Ishikawa (cell line): ENCODE data around the gene UQCC2.

Source experiments
- CEBPB ChIP-seq: IDR thresholded peaks from 2 replicates; pipeline ENCODE4 v1.6.1; 2012
- CREB1 ChIP-seq: IDR thresholded peaks from 2 replicates; pipeline ENCODE4 v1.6.1; 2012; ENCODE audit warnings: low read depth
- EGR1 ChIP-seq: IDR thresholded peaks from 2 replicates; pipeline ENCODE4 v1.6.1; 2012
- EP300 ChIP-seq: IDR thresholded peaks from 2 replicates; pipeline ENCODE4 v1.6.1; 2012; ENCODE audit warnings: borderline replicate concordance
- FOXM1 ChIP-seq: IDR thresholded peaks from 2 replicates; pipeline ENCODE4 v1.6.1; 2012; ENCODE audit warnings: low read depth, borderline replicate concordance
- MAX ChIP-seq: IDR thresholded peaks from 2 replicates; pipeline ENCODE4 v1.6.1; 2012
- NFIC ChIP-seq: IDR thresholded peaks from 2 replicates; pipeline ENCODE4 v1.6.1; 2012
- RAD21 ChIP-seq: IDR thresholded peaks from 2 replicates; pipeline ENCODE4 v1.6.1; 2012; ENCODE audit warnings: low read depth
- TAF1 ChIP-seq: IDR thresholded peaks from 2 replicates; pipeline ENCODE4 v1.6.1; 2012; ENCODE audit warnings: low read depth, mild to moderate bottlenecking
- TCF12 ChIP-seq: IDR thresholded peaks from 2 replicates; pipeline ENCODE4 v1.6.1; 2012; ENCODE audit warnings: low read depth
- TEAD4 ChIP-seq: IDR thresholded peaks from 2 replicates; pipeline ENCODE4 v1.6.1; 2012
- USF1 ChIP-seq: IDR thresholded peaks from 2 replicates; pipeline ENCODE4 v1.6.1; 2012
- YY1 ChIP-seq: IDR thresholded peaks from 2 replicates; pipeline ENCODE4 v1.6.1; 2012; ENCODE audit warnings: low read depth
- ZBTB7A ChIP-seq: IDR thresholded peaks from 2 replicates; pipeline ENCODE4 v1.6.1; 2012; ENCODE audit warnings: low read depth
- TF ChIP-seq, protein P1 (sequence below): IDR thresholded peaks from 2 replicates; pipeline ENCODE4 v1.6.1; 2012; ENCODE audit warnings: low read depth, mild to moderate bottlenecking

UQCC2 gene

DNA sequence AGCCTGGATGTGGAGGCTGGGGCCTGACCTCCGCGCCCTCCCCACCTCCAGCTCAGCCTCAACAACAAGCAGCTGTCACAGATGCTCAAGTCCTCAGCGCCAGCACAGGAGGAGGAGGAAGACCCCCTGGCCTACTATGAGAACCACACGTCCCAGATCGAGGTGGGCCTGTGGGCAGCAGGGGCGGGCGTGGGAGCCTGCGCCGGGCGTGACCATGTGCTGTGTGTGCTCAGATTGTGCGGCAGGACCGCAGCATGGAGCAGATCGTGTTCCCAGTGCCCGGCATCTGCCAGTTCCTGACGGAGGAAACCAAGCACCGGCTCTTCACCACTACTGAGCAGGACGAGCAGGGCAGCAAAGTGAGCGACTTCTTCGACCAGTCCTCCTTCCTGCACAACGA lies 23.5 kb downstream of the UQCC2 start:
- TF ChIP-seq MAX (no peak), TEAD4 (no peak), NFIC (no peak), EP300 (no peak), TAF1 (no peak), FOXM1 (no peak)

DNA sequence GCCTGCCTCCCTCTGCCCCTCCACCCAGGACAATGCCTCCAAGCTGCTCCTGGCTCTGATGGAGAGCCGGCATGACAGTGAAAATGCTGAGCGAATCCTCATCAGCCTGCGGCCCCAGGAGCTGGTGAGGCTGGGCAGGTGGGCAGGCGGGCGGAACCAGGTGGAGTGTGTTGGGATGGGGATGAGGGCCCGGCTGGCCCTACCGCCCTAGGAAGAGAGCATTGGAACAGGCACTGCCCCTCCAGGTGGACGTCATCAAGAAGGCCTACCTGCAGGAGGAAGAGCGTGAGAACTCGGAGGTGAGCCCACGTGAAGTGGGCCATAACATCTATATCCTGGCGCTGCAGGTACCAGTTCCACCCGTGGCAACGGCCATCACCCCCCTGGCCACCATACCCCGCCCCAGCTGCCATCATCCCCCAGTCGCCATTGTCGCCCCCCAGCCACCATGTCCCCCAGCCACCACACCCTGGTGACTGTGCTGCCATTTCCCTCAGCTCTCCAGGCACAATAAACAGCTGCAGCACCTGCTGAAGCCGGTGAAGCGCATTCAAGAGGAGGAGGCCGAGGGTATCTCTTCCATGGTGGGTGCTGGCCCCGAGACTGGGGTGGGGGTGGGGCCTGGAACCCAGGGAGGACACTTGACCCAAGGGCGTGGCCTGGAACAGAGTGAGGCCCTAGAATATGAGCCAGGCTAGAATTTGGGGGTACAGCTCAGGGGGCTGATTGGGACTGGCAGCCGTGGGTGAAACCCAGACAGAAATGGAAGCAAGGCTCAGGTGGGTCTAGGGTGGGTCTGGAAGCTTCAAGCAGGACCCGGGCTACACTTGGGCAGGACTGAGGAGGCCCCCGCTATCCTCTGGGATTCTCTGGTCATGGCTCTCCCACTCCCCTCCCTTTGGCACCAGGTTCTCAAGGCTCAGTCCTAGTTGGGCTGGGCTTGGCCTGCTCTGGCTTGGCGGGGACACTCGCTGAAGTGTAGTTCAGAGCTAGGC lies 24.2 kb downstream of the UQCC2 start:
- TF ChIP-seq CREB1 (no peak), YY1 (no peak), NFIC (no peak), RAD21 (no peak), EP300 (no peak), FOXM1 (no peak), ZBTB7A (no peak), TCF12 (no peak), CEBPB (no peak), USF1 (no peak), EGR1 (no peak), MAX (no peak), TAF1 (no peak), TEAD4 (no peak)
- TF ChIP-seq, protein P1, sequence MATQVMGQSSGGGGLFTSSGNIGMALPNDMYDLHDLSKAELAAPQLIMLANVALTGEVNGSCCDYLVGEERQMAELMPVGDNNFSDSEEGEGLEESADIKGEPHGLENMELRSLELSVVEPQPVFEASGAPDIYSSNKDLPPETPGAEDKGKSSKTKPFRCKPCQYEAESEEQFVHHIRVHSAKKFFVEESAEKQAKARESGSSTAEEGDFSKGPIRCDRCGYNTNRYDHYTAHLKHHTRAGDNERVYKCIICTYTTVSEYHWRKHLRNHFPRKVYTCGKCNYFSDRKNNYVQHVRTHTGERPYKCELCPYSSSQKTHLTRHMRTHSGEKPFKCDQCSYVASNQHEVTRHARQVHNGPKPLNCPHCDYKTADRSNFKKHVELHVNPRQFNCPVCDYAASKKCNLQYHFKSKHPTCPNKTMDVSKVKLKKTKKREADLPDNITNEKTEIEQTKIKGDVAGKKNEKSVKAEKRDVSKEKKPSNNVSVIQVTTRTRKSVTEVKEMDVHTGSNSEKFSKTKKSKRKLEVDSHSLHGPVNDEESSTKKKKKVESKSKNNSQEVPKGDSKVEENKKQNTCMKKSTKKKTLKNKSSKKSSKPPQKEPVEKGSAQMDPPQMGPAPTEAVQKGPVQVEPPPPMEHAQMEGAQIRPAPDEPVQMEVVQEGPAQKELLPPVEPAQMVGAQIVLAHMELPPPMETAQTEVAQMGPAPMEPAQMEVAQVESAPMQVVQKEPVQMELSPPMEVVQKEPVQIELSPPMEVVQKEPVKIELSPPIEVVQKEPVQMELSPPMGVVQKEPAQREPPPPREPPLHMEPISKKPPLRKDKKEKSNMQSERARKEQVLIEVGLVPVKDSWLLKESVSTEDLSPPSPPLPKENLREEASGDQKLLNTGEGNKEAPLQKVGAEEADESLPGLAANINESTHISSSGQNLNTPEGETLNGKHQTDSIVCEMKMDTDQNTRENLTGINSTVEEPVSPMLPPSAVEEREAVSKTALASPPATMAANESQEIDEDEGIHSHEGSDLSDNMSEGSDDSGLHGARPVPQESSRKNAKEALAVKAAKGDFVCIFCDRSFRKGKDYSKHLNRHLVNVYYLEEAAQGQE = no peak

- TF ChIP-seq, protein P1 = no peak
- TF ChIP-seq NFIC (no peak), CEBPB (no peak), TEAD4 (no peak)
Observed at GRCh38 chr6:33686225-33686924, 25.1 kb downstream of the UQCC2 start.

GRCh38 chr6:33685411-33686224 lies 25.9 kb downstream of the UQCC2 start:
- TF ChIP-seq EGR1 (no peak), USF1 (no peak), NFIC (no peak), TEAD4 (no peak), FOXM1 (no peak), MAX (no peak), TCF12 (no peak), ZBTB7A (no peak), CREB1 (no peak), CEBPB (no peak), EP300 (no peak)
- TF ChIP-seq, protein P1 = no peak
